ENCODE results near the gene DNAJA1.
"Not testable (repeated sequence)": the region's sequence is repeated elsewhere in the genome, so short reads cannot be mapped to it uniquely, and the experiment has no call there.

Gene DNAJA1

GRCh38 chr9:32992595-32993238 lies 32.4 kb upstream of the DNAJA1 start:
- Histone ChIP-seq H3K4me3 (ENCODE audit: low read depth, low read length) (no peak overlapping the region), H3K9me3 (ENCODE audit: severe bottlenecking) (no peaks in the 10 kb centered on the region), H3K36me3 (peaks cover 19% of the 10 kb centered on the region), H3K27me3 (ENCODE audit: insufficient read depth, low read depth, severe bottlenecking) (no peaks in the 10 kb centered on the region), H3K27ac (no peak overlapping the region)
- DNase-seq = no peak
- no peak for TF ChIP-seq CTCF (IDR thresholded peaks at IDR 0.05; ENCODE audit: low read depth, low read length)

GRCh38 chr9:33000682-33001055 lies 24.4 kb upstream of the DNAJA1 start:
- H3K27me3 ChIP-seq (ENCODE audit: insufficient read depth, low read depth, severe bottlenecking); H3K9me3 ChIP-seq (ENCODE audit: severe bottlenecking); DNase-seq: not testable (repeated sequence)
- Histone ChIP-seq H3K36me3 (peaks cover 13% of the 10 kb centered on the region), H3K4me3 (ENCODE audit: low read depth, low read length) (peak overlapping the region; percentile 71), H3K27ac (peak overlapping the region; percentile 67)

- not testable (repeated sequence) for H3K9me3 ChIP-seq (ENCODE audit: severe bottlenecking); H3K27ac ChIP-seq; H3K27me3 ChIP-seq (ENCODE audit: insufficient read depth, low read depth, severe bottlenecking); H3K4me3 ChIP-seq (ENCODE audit: low read depth, low read length); H3K36me3 ChIP-seq; DNase-seq
Observed at GRCh38 chr9:33005335-33005734, 19.7 kb upstream of the DNAJA1 start.

GRCh38 chr9:33007755-33008154 lies 17.3 kb upstream of the DNAJA1 start:
- H3K36me3 ChIP-seq = no peaks in the 10 kb centered on the region
- H3K27me3 ChIP-seq (ENCODE audit: insufficient read depth, low read depth, severe bottlenecking) = no peaks in the 10 kb centered on the region
- no peak for TF ChIP-seq CTCF (IDR thresholded peaks at IDR 0.05; ENCODE audit: low read depth, low read length)
- no peaks in the 10 kb centered on the region for H3K9me3 ChIP-seq (ENCODE audit: severe bottlenecking)
- H3K4me3 ChIP-seq (ENCODE audit: low read depth, low read length) = no peak overlapping the region
- no peak for DNase-seq
- H3K27ac ChIP-seq = no peak overlapping the region

GRCh38 chr9:33011831-33012230 lies 13.2 kb upstream of the DNAJA1 start:
- DNase-seq = no peak

GRCh38 chr9:33012328-33013069 lies 12.6 kb upstream of the DNAJA1 start:
- H3K36me3 ChIP-seq = no peaks in the 10 kb centered on the region
- no peak overlapping the region for H3K27ac ChIP-seq
- TF ChIP-seq CTCF (IDR thresholded peaks at IDR 0.05; ENCODE audit: low read depth, low read length) = no peak
- DNase-seq = no peak
- no peak overlapping the region for H3K4me3 ChIP-seq (ENCODE audit: low read depth, low read length)
- no peaks in the 10 kb centered on the region for H3K9me3 ChIP-seq (ENCODE audit: severe bottlenecking)
- H3K27me3 ChIP-seq (ENCODE audit: insufficient read depth, low read depth, severe bottlenecking) = no peaks in the 10 kb centered on the region

More at GRCh38 chr9:33011831-33012230, 13.2 kb upstream of the DNAJA1 start:
- no peak overlapping the region for H3K4me3 ChIP-seq (ENCODE audit: low read depth, low read length)
- no peaks in the 10 kb centered on the region for H3K27me3 ChIP-seq (ENCODE audit: insufficient read depth, low read depth, severe bottlenecking)
- no peak for TF ChIP-seq CTCF (IDR thresholded peaks at IDR 0.05; ENCODE audit: low read depth, low read length)
- H3K9me3 ChIP-seq (ENCODE audit: severe bottlenecking) = no peaks in the 10 kb centered on the region
- H3K36me3 ChIP-seq = no peaks in the 10 kb centered on the region
- H3K27ac ChIP-seq = no peak overlapping the region
